ENCODE measurements around the gene PFKFB1. TPM values are rescaled to one million over a fixed set of nuclear protein-coding genes. Genes with fewer than 3 reads are reported as not detected.
"Not testable (repeated sequence)": the region's sequence is repeated elsewhere in the genome, so short reads cannot be mapped to it uniquely, and the experiment has no call there.

PFKFB1 gene
- total RNA-seq, 1 experiment from 2014 or later, result 0.22 TPM

DNA sequence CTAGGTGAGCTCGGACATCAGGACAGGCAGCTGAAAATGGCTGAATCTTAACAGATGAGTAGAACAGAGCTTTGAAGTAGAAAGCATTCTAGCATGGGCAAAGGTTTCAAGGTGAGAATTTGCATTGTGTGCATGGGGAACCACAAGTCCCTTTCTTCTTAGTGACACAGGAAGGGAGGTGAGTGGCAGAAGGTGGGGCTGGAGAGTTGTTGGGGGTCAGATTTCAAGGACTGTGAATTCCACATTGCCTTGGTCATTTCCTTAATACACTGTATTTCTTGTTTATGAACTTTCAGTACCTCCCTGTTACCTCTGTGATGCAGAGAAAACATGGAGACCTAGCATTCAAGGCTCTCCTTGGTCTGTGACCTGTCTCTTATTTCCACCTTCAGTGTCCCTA is 10.2 kb upstream of the PFKFB1 start:
- Histone ChIP-seq H3K4me1 (ENCODE audit: low read length) (peaks cover 12% of the 10 kb centered on the region), H3K27me3 (ENCODE audit: low read length) (no peaks in the 10 kb centered on the region), H3K9me3 (ENCODE audit: low read length) (no peaks in the 10 kb centered on the region), H3K9ac (ENCODE audit: low read length) (no peak overlapping the region), H3K36me3 (ENCODE audit: insufficient read depth, low read length) (peaks cover 7% of the 10 kb centered on the region; the same call in 1 of the 2 replicates), H3K27ac (ENCODE audit: low read length) (no peak overlapping the region), H3K4me2 (ENCODE audit: low read depth, low read length, poor library complexity, severe bottlenecking) (no peak overlapping the region), H3K9me2 (replicated peaks; ENCODE audit: insufficient read depth, low read length) (no peaks in the 10 kb centered on the region), H4K20me1 (ENCODE audit: insufficient read depth, low read depth, low read length) (no peaks in the 10 kb centered on the region), H2AFZ (ENCODE audit: low read length) (no peak overlapping the region), H3K79me2 (ENCODE audit: low read length) (peaks cover 13% of the 10 kb centered on the region), H3K4me3 (ENCODE audit: low read length) (no peak overlapping the region)
- no peak for DNase-seq

DNA sequence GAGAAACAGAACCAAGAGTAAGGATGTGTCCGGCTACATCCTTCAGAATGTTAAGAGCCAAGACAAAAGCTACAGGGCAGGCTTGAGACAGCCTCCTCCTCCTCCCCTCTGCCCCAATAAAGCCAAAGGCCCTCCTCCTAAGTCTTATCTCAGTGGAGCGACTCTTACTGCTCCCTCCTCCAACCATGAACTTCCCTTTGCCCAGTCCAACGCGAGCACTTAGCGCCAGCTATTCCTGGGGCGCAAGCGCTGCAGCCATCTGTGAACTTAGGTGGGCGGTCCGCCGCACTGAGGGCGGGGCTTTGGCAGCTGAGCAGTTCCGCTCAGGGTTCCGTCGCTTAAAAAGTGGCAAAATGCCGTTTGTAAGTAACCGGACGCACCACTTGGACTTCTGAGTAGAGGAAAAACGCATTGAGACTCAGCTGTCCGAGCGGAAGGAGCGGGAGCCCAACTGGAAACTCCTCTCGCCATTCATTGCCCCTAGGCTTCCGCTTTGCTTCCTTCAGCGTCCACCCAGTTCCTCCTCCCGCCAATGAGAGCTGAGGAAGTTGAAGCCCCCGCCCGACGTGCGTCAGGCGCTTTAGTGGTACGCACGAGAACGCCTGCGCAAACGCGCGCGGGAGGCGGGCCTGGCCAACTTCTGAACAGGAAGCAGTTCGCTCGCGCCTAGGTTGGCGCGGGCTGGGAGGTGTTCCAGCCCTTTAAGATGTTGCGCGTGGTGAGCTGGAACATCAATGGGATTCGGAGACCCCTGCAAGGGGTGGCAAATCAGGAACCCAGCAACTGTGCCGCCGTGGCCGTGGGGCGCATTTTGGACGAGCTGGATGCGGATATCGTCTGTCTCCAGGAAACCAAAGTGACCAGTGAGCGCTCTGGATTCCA is 6.0 kb upstream of the PFKFB1 start, which contains the start of gene APEX2:
Gene APEX2, plus strand, starts transcription at position 647 of the 882 bp plus-strand sequence. Its CDS starts 60 bp downstream, at position 707.
- no peaks in the 10 kb centered on the region for H3K27me3 ChIP-seq (ENCODE audit: low read length)
- H3K4me3 ChIP-seq (ENCODE audit: low read length), result peak within 1 kb of the TSS; percentile 70
- H3K9ac ChIP-seq (ENCODE audit: low read length), result peak within 1 kb of the TSS; percentile 77
- peak within 1 kb of the TSS; percentile 45; the same call in 1 of the 2 replicates for H2AFZ ChIP-seq (ENCODE audit: low read length)
- no peaks in the 10 kb centered on the region for H3K9me2 ChIP-seq (replicated peaks; ENCODE audit: insufficient read depth, low read length)
- peak within 1 kb of the TSS; percentile 76 for H3K4me2 ChIP-seq (ENCODE audit: low read depth, low read length, poor library complexity, severe bottlenecking)
- DNase-seq, result peak; percentile 95
- H3K27ac ChIP-seq (ENCODE audit: low read length), result peak within 1 kb of the TSS; percentile 74
- no peaks in the 10 kb centered on the region for H3K9me3 ChIP-seq (ENCODE audit: low read length)
- H3K4me1 ChIP-seq (ENCODE audit: low read length), result peaks cover 14% of the 10 kb centered on the region
- H4K20me1 ChIP-seq (ENCODE audit: insufficient read depth, low read depth, low read length), result no peaks in the 10 kb centered on the region
- peaks cover 13% of the 10 kb centered on the region for H3K79me2 ChIP-seq (ENCODE audit: low read length)
- H3K36me3 ChIP-seq (ENCODE audit: insufficient read depth, low read length), result peaks cover 7% of the 10 kb centered on the region; the same call in 1 of the 2 replicates

DNA sequence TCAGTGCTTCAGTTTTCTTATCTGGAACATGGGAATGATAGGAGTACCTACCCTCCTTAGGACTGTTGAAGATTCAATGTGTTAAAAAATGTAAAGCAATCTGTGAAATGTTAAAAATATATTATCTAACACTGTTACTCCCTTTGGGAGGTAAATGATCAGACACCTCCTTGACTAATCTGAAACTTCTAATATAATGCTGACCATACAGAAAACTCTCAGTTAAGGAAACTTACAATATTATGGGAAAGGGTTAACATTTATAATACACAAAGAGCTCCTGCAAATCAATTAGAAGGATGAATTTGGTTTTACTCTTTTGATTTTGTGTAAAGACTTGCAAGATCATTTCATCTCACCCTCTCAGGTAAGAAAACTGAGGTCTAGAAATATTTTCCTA is 1.6 kb upstream of the PFKFB1 start:
- H3K36me3 ChIP-seq (ENCODE audit: insufficient read depth, low read length), result no peaks in the 10 kb centered on the region
- no peaks in the 10 kb centered on the region for H3K9me3 ChIP-seq (ENCODE audit: low read length)
- no peaks in the 10 kb centered on the region for H3K27me3 ChIP-seq (ENCODE audit: low read length)
- DNase-seq, result no peak
- H3K9me2 ChIP-seq (replicated peaks; ENCODE audit: insufficient read depth, low read length), result no peaks in the 10 kb centered on the region
- H3K9ac ChIP-seq (ENCODE audit: low read length), result no peak overlapping the region
- H3K27ac ChIP-seq (ENCODE audit: low read length), result no peak overlapping the region
- peaks cover 4% of the 10 kb centered on the region for H3K79me2 ChIP-seq (ENCODE audit: low read length)
- no peak overlapping the region for H3K4me2 ChIP-seq (ENCODE audit: low read depth, low read length, poor library complexity, severe bottlenecking)
- no peak overlapping the region for H2AFZ ChIP-seq (ENCODE audit: low read length)
- H4K20me1 ChIP-seq (ENCODE audit: insufficient read depth, low read depth, low read length), result no peaks in the 10 kb centered on the region
- no peak overlapping the region for H3K4me3 ChIP-seq (ENCODE audit: low read length)
- H3K4me1 ChIP-seq (ENCODE audit: low read length), result peaks cover 4% of the 10 kb centered on the region

DNA sequence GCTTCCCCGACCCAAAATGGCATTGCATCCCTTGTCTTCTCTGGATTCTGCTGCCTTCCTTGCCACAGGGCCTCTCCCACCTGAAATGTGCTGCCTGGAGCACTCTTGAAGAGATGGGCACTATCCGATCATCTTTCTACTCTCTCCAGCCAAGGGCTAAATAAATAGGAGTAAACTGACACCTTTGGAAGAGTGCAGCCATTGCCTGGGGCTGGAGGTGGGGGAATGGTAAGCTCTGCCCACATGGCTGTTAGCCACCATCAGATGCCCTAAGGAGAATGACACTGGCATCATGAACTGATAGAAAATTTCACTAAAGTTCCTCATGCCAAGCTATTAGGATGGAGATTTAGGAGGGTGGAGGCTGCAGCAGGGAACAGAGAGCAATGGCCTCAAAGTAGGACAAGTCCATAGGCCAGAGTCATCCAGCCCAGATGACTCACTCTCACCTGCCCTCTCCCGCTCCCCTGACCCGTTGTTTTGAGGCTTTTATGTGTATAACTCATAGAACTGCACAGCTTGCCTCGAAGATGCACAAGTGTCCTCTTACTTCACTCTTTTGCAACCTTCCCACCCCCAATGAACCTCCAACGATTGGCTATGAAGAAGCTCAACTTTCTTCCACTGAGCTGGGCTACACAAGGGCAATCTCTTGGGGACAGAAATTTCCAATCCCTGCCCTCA is 822 bp upstream of the PFKFB1 start:
- Histone ChIP-seq H3K9me2 (replicated peaks; ENCODE audit: insufficient read depth, low read length) (no peaks in the 10 kb centered on the region), H4K20me1 (ENCODE audit: insufficient read depth, low read depth, low read length) (no peaks in the 10 kb centered on the region), H2AFZ (ENCODE audit: low read length) (no peak overlapping the region), H3K9me3 (ENCODE audit: low read length) (no peaks in the 10 kb centered on the region), H3K4me2 (ENCODE audit: low read depth, low read length, poor library complexity, severe bottlenecking) (no peak overlapping the region), H3K4me1 (ENCODE audit: low read length) (peaks cover 4% of the 10 kb centered on the region), H3K9ac (ENCODE audit: low read length) (no peak overlapping the region), H3K79me2 (ENCODE audit: low read length) (no peaks in the 10 kb centered on the region), H3K4me3 (ENCODE audit: low read length) (no peak overlapping the region), H3K36me3 (ENCODE audit: insufficient read depth, low read length) (no peaks in the 10 kb centered on the region), H3K27ac (ENCODE audit: low read length) (no peak overlapping the region), H3K27me3 (ENCODE audit: low read length) (no peaks in the 10 kb centered on the region)
- DNase-seq, result no peak

DNA sequence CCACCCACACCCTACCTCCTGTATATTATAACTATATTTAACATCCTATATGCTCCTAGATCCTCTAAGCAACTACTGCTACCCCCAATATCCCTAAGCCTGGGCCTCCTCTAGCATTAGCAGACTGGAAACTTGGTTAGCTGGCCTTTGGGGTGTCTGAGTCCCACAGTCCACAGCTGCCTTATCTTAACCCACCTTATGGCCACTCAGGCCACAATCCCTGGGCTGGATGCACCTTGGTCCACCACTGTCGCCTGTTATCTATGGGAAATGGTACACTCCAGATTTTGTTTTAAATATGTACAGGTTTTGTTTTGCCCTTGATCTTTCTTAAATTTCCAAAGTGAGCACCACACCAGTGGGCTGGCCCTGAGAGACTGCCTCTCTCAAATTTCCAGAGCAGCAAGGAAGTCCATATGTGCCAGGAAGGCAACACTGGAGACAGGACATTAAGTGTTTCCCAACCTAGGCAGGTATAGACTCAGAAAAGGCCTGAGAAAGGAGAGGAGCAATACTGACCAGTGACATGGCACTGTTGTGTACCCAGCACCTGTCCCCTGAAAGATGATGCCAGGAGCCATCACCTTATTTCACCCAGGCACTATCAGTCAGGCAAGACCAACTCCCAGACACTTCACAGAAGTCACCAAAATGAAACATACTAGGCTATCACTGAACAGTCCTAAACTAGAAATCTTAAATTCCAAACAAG is 921 bp downstream of the PFKFB1 start:
- Histone ChIP-seq H3K27me3 (ENCODE audit: low read length) (no peaks in the 10 kb centered on the region), H3K9ac (ENCODE audit: low read length) (no peak overlapping the region), H3K27ac (ENCODE audit: low read length) (no peak overlapping the region), H3K4me2 (ENCODE audit: low read depth, low read length, poor library complexity, severe bottlenecking) (no peak overlapping the region), H3K36me3 (ENCODE audit: insufficient read depth, low read length) (no peaks in the 10 kb centered on the region), H2AFZ (ENCODE audit: low read length) (no peak overlapping the region), H3K4me1 (ENCODE audit: low read length) (no peaks in the 10 kb centered on the region), H3K4me3 (ENCODE audit: low read length) (no peak overlapping the region), H3K9me3 (ENCODE audit: low read length) (no peaks in the 10 kb centered on the region), H3K79me2 (ENCODE audit: low read length) (no peaks in the 10 kb centered on the region), H3K9me2 (replicated peaks; ENCODE audit: insufficient read depth, low read length) (no peaks in the 10 kb centered on the region), H4K20me1 (ENCODE audit: insufficient read depth, low read depth, low read length) (no peaks in the 10 kb centered on the region)
- no peak for DNase-seq

DNA sequence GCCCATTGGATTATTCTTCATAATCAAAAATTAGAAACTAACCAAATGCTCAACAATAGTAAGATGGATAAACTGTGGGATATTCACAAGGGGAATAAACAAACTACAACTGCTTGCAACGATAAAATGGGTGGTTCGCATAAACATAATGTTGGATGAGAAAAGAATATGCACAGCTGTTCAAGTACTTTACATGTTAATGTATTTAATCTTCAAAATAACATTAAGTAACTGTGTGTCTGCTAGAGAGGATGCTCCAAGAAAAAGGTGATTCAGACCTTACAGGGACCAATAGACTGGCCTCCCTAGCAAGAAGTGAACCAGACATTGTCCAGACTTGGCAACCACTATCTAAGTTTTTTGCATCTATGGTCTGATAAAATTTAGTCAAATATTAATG is 2.3 kb downstream of the PFKFB1 start:
- no peaks in the 10 kb centered on the region for H3K36me3 ChIP-seq (ENCODE audit: insufficient read depth, low read length)
- H3K4me1 ChIP-seq (ENCODE audit: low read length), result no peaks in the 10 kb centered on the region
- no peak overlapping the region for H3K27ac ChIP-seq (ENCODE audit: low read length)
- no peaks in the 10 kb centered on the region for H3K9me2 ChIP-seq (replicated peaks; ENCODE audit: insufficient read depth, low read length)
- H3K27me3 ChIP-seq (ENCODE audit: low read length), result no peaks in the 10 kb centered on the region
- no peak overlapping the region for H3K4me3 ChIP-seq (ENCODE audit: low read length)
- H4K20me1 ChIP-seq (ENCODE audit: insufficient read depth, low read depth, low read length), result no peaks in the 10 kb centered on the region
- H3K9me3 ChIP-seq (ENCODE audit: low read length), result no peaks in the 10 kb centered on the region
- no peak for DNase-seq
- H3K9ac ChIP-seq (ENCODE audit: low read length), result no peak overlapping the region
- H3K4me2 ChIP-seq (ENCODE audit: low read depth, low read length, poor library complexity, severe bottlenecking), result no peak overlapping the region
- H3K79me2 ChIP-seq (ENCODE audit: low read length), result no peaks in the 10 kb centered on the region
- no peak overlapping the region for H2AFZ ChIP-seq (ENCODE audit: low read length)

DNA sequence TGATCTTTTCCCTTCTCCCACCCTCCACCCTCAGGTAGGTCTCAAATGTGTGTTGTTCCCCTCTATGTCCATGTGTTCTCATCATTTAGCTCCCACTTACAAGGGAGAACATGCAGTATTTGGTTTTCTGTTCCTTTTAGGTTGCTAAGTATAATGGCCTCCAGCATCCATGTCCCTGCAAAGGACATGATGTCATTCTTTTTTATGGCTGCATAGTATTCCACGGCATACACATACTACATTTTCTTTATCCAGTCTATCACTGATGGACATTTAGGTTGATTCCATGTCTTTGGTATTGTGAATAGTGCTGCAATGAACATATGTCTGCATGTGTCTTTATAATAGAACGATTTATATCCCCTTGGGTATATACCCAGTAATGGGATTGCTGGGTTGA is 10.7 kb downstream of the PFKFB1 start:
- not testable (repeated sequence) for H3K4me1 ChIP-seq (ENCODE audit: low read length); H3K9me3 ChIP-seq (ENCODE audit: low read length); H4K20me1 ChIP-seq (ENCODE audit: insufficient read depth, low read depth, low read length); H2AFZ ChIP-seq (ENCODE audit: low read length); H3K27me3 ChIP-seq (ENCODE audit: low read length); H3K9me2 ChIP-seq (replicated peaks; ENCODE audit: insufficient read depth, low read length); H3K9ac ChIP-seq (ENCODE audit: low read length); H3K79me2 ChIP-seq (ENCODE audit: low read length); H3K36me3 ChIP-seq (ENCODE audit: insufficient read depth, low read length); H3K27ac ChIP-seq (ENCODE audit: low read length); H3K4me3 ChIP-seq (ENCODE audit: low read length); H3K4me2 ChIP-seq (ENCODE audit: low read depth, low read length, poor library complexity, severe bottlenecking); DNase-seq

DNA sequence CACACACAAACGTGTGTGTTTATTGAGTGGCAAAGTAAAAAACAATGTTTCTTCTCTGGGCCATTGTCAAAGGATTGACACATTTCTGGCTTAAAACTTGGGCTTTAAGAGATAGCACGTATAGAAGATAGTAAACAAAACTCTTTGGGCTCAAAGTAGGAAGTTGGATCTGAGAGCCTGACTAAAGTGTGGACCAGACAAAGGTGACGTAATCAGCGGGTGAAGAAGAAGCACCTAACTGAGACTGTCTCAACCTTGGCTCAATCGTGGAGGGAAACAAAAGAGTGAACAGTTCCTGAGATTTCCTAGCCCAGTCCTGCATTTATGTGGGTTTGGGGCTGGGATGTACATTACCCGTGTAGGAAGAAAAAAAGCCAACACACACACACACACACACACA is 13.7 kb downstream of the PFKFB1 start:
- Histone ChIP-seq H2AFZ (ENCODE audit: low read length) (no peak overlapping the region), H3K27me3 (ENCODE audit: low read length) (no peaks in the 10 kb centered on the region), H3K4me2 (ENCODE audit: low read depth, low read length, poor library complexity, severe bottlenecking) (no peak overlapping the region), H4K20me1 (ENCODE audit: insufficient read depth, low read depth, low read length) (no peaks in the 10 kb centered on the region), H3K9ac (ENCODE audit: low read length) (no peak overlapping the region), H3K27ac (ENCODE audit: low read length) (no peak overlapping the region), H3K79me2 (ENCODE audit: low read length) (no peaks in the 10 kb centered on the region), H3K36me3 (ENCODE audit: insufficient read depth, low read length) (no peaks in the 10 kb centered on the region), H3K9me3 (ENCODE audit: low read length) (no peaks in the 10 kb centered on the region), H3K9me2 (replicated peaks; ENCODE audit: insufficient read depth, low read length) (no peaks in the 10 kb centered on the region), H3K4me3 (ENCODE audit: low read length) (no peak overlapping the region), H3K4me1 (ENCODE audit: low read length) (no peaks in the 10 kb centered on the region)
- no peak for DNase-seq
